Endothelial cell of umbilical vein (primary cell): ENCODE results near the gene STUM. TPM values are rescaled to one million over a fixed set of nuclear protein-coding genes. Genes with fewer than 3 reads are reported as not detected.
A peak's percentile ranks its signal among the peaks of the same experiment; 100 is the strongest.

Source experiments
- BruUV-seq: library from RNA; stranded (reverse); fragments of 400-500 nt; replicated peaks from 2 replicates; lab custom pipeline; 2021; lab: Mats Ljungman, UMichigan
- CTCF ChIA-PET: fragments of 300-600, 350-600 bp; sonication (Branson Sonifier 250); formaldehyde crosslinking; loops from one replicate; lab custom pipeline; 2021; ENCODE audit warnings: antibody characterized with exemption, inconsistent platforms; lab: Charles Lee
- POLR2A ChIA-PET: fragments of 300-600, 350-600 bp; sonication (Branson Sonifier 250); formaldehyde crosslinking; loops from one replicate; lab custom pipeline; 2021; ENCODE audit warnings: antibody characterized with exemption, inconsistent platforms; lab: Charles Lee
- DNase-seq: peaks from one replicate; pipeline ENCODE4 v3.0.0-alpha.2; 2011; ENCODE audit warnings: low read depth, low spot score
- FAIRE-seq: peaks from 2 replicates; lab custom pipeline; 2011; peaks lifted over from hg19 to GRCh38; lab: Jason Lieb, UNC
- H2AFZ ChIP-seq: 2 replicates; pipeline ENCODE4 v1.6.0; 2012; ENCODE audit warnings: low read depth, low read length, control low read depth, inconsistent platforms
- H3K27ac ChIP-seq: 2 replicates; pipeline ENCODE4 v1.5.1; 2011; ENCODE audit warnings: low read depth, mild to moderate bottlenecking, control low read depth, low read length, moderate library complexity; ENCODE audit not compliant: insufficient read depth
- H3K27me3 ChIP-seq, 2 experiments: 2 replicates each; pipeline versions ENCODE4 v1.6.0 to v1.6.1; 2011; ENCODE audit warnings: low read length in 2 of 2, mixed read lengths in 1 of 2; ENCODE audit not compliant: control insufficient read depth in 2 of 2, insufficient read depth in 2 of 2
- H3K36me3 ChIP-seq, 2 experiments: 2 replicates in 1 of 2; 3 replicates in 1 of 2; pipeline ENCODE4 v1.5.1; 2011; ENCODE audit warnings: low read length in 2 of 2, mild to moderate bottlenecking in 1 of 2, moderate library complexity in 1 of 2; ENCODE audit not compliant: control insufficient read depth in 2 of 2, insufficient read depth in 2 of 2; ENCODE audit errors: extremely low read depth in 1 of 2
- H3K4me1 ChIP-seq: 3 replicates; pipeline ENCODE4 v1.5.1; 2011; ENCODE audit warnings: mild to moderate bottlenecking, low read length; ENCODE audit not compliant: control insufficient read depth, insufficient read depth; ENCODE audit errors: extremely low read depth
- H3K4me2 ChIP-seq: 2 replicates; pipeline ENCODE4 v1.6.1; 2011; ENCODE audit warnings: low read length, control low read depth, mixed read lengths; ENCODE audit not compliant: insufficient read depth
- H3K4me3 ChIP-seq, 3 experiments: fragments of 200-600 bp in 1 of 3; sonication (generic), shearing (Covaris generic) in 1 of 3; replicated peaks in 1 of 3; 2 replicates each; pipeline ENCODE4 v1.5.1; 2011 to 2016; ENCODE audit warnings: control low read depth in 3 of 3, low read length in 3 of 3, mild to moderate bottlenecking in 2 of 3, inconsistent platforms in 1 of 3, low read depth in 1 of 3, moderate library complexity in 1 of 3; ENCODE audit not compliant: insufficient read depth in 1 of 3
- H3K79me2 ChIP-seq: 2 replicates; pipeline ENCODE4 v1.6.0; 2012; ENCODE audit warnings: low read length, inconsistent platforms; ENCODE audit not compliant: control insufficient read depth, insufficient read depth
- H3K9ac ChIP-seq: replicated peaks from 2 replicates; pipeline ENCODE3; 2011; ENCODE audit warnings: low read length, control low read depth; ENCODE audit not compliant: insufficient read depth; ENCODE audit errors: extremely low read depth
- H3K9me1 ChIP-seq: replicated peaks from 3 replicates; pipeline ENCODE4 v1.6.0; 2011; ENCODE audit warnings: mild to moderate bottlenecking, low read length; ENCODE audit not compliant: control insufficient read depth, insufficient read depth; ENCODE audit errors: extremely low read depth
- H3K9me3 ChIP-seq: replicated peaks from 2 replicates; pipeline ENCODE4 v1.5.1; 2012; ENCODE audit warnings: low read length, inconsistent platforms; ENCODE audit not compliant: control insufficient read depth, insufficient read depth
- H4K20me1 ChIP-seq: replicated peaks from 2 replicates; pipeline ENCODE3; 2011; ENCODE audit warnings: mild to moderate bottlenecking, low read length; ENCODE audit not compliant: control insufficient read depth, insufficient read depth; ENCODE audit errors: extremely low read depth
- CTCF ChIP-seq, 2 donors: IDR thresholded peaks; 1 replicate in 1 of 2; 2 replicates in 1 of 2; pipeline ENCODE4 v1.5.1; 2011; ENCODE audit warnings: low read length in 2 of 2, mild to moderate bottlenecking in 2 of 2, moderate library complexity in 2 of 2, control low read depth in 1 of 2, inconsistent platforms in 1 of 2, low read depth in 1 of 2; ENCODE audit not compliant: insufficient read depth in 1 of 2; ENCODE audit errors: extremely low read depth in 1 of 2
- EZH2 ChIP-seq: IDR thresholded peaks from 2 replicates; pipeline ENCODE4 v1.6.1; 2012; ENCODE audit warnings: borderline replicate concordance, low read depth, mild to moderate bottlenecking, moderate library complexity, low read length, inconsistent platforms; ENCODE audit not compliant: severe bottlenecking
- GATA2 ChIP-seq: IDR thresholded peaks from 2 replicates; pipeline ENCODE4 v1.7.0; 2011; ENCODE audit warnings: low read depth, mild to moderate bottlenecking, moderate library complexity, mixed read lengths, low read length; ENCODE audit not compliant: insufficient read length, insufficient read depth
- MAX ChIP-seq: IDR thresholded peaks from 2 replicates; pipeline ENCODE4 v1.6.1; 2011; ENCODE audit not compliant: insufficient read depth, insufficient read length
- MYC ChIP-seq: IDR thresholded peaks from one replicate; pipeline ENCODE4 v1.6.1; 2011; ENCODE audit warnings: mild to moderate bottlenecking, low read depth, low read length
- POLR2AphosphoS5 ChIP-seq: IDR thresholded peaks from 2 replicates; pipeline ENCODE4 v1.6.1; 2012; ENCODE audit warnings: low read depth, mild to moderate bottlenecking, control low read depth, low read length, moderate library complexity; ENCODE audit not compliant: insufficient read depth
- dilution Hi-C: fragments of 300-500 bp; cut with MboI; formaldehyde crosslinking; loops from one replicate; pipeline ENCODE4 v1.15.0; 2019; ENCODE audit warnings: low sequenced_read_pairs; ENCODE audit not compliant: extremely low pct_ligation_motif_present
- intact Hi-C: fragments of 100-400 bp; cut with micrococcal nuclease; formaldehyde crosslinking; loops from one replicate; pipeline ENCODE4 v1.10.0; 2022
- polyA plus RNA-seq, 4 experiments: library from polyadenylated mRNA; depleted of rRNA in 3 of 4; stranded (reverse) in 3 of 4; unstranded in 1 of 4; fragments of >200 nt; gene quantifications; 2 replicates each; pipeline versions ENCODE4 v1.2.1 to v1.2.3, GENCODE V29; 2011 to 2012; ENCODE audit warnings: missing spikeins in 1 of 4
- total RNA-seq: library from RNA; stranded (reverse); gene quantifications from 2 replicates; pipeline ENCODE4 v1.2.3, GENCODE V29; 2021

STUM gene
- total and polyA plus RNA-seq, 2 donors (not counting 3 experiments of a cell fraction or from before 2014, with no cell fraction given): not detected

- H3K9ac ChIP-seq: no peak overlapping the region
- H3K27me3 ChIP-seq: no peaks in the 10 kb centered on the region
- H3K27ac ChIP-seq: no peak overlapping the region
- no TSS peak for BruUV-seq
- dilution Hi-C loops: no loop called here
- no peak overlapping the region for H3K4me3 ChIP-seq
- H2AFZ ChIP-seq: no peak overlapping the region
- H3K36me3 ChIP-seq: no peaks in the 10 kb centered on the region
- H3K9me1 ChIP-seq: no peaks in the 10 kb centered on the region
- H3K79me2 ChIP-seq: no peaks in the 10 kb centered on the region
- POLR2A ChIA-PET: interaction anchor here (0.6 kb wide), 1 partner anchor 131 kb away, joined by 6 read pairs; no protein-coding TSS in a partner anchor
- DNase-seq (peak; percentile 58), FAIRE-seq (peak; percentile 78)
- H3K4me2 ChIP-seq: no peak overlapping the region
- no peaks in the 10 kb centered on the region for H3K9me3 ChIP-seq
- no peaks in the 10 kb centered on the region for H3K4me1 ChIP-seq
- CTCF ChIA-PET: interaction anchor here (0.6 to 2.6 kb wide), 33 partner anchors 8 to 845 kb away, joined by 3 to 57 read pairs (median 3); partner anchors contain the start of gene STUM
- TF ChIP-seq GATA2: no peak
- TF ChIP-seq POLR2AphosphoS5: no peak
- no peak for TF ChIP-seq EZH2
- TF ChIP-seq CTCF (IDR thresholded peaks at IDR 0.05; ENCODE audit: extremely low read depth in 1 of 2, insufficient read depth in 1 of 2, low read depth in 1 of 2, low read length in 2 of 2): peak; percentile 85 to 89
- TF ChIP-seq MYC: no peak
- no peak for TF ChIP-seq MAX
- intact Hi-C loops: loop anchor here (1.0 to 2.0 kb wide), 3 partner anchors 32 to 185 kb away; no protein-coding TSS in a partner anchor
- H4K20me1 ChIP-seq: no peaks in the 10 kb centered on the region
Observed at GRCh38 chr1:226608699-226609505, 60.3 kb downstream of the STUM start.
